HUES6 (cell line): ENCODE results near the gene POLG.

Experiments
- H3K27ac ChIP-seq: 2 replicates; pipeline ENCODE4 v1.7.0; 2013; ENCODE audit warnings: low read depth, mild to moderate bottlenecking, low read length, inconsistent platforms
- H3K27me3 ChIP-seq: 2 replicates; pipeline ENCODE4 v1.6.1; 2013; ENCODE audit warnings: low read length; ENCODE audit not compliant: control insufficient read depth, insufficient read depth
- H3K36me3 ChIP-seq: 2 replicates; pipeline ENCODE4 v1.6.1; 2013; ENCODE audit warnings: low read length; ENCODE audit not compliant: control insufficient read depth, insufficient read depth
- H3K4me1 ChIP-seq: 2 replicates; pipeline ENCODE4 v1.6.1; 2013; ENCODE audit warnings: low read length; ENCODE audit not compliant: control insufficient read depth, insufficient read depth
- H3K4me3 ChIP-seq: 2 replicates; pipeline ENCODE4 v1.5.1; 2013; ENCODE audit warnings: low read depth, low read length
- H3K9ac ChIP-seq: one replicate; pipeline ENCODE4 v1.6.1; 2013; ENCODE audit warnings: mild to moderate bottlenecking, low read length
- H3K9me3 ChIP-seq: 2 replicates; pipeline ENCODE4 v1.6.1; 2013; ENCODE audit warnings: low read depth, low read length; ENCODE audit not compliant: control insufficient read depth, insufficient read depth

POLG gene

GRCh38 chr15:89334510-89335297 is at the start of gene POLG:
POLG (minus strand) TSS chr15:89334824; CDS start chr15:89333754, 1,070 bp downstream.
- H3K4me1 ChIP-seq, result peaks cover 5% of the 10 kb centered on the region; the same call in 1 of the 2 replicates

GRCh38 chr15:89384176-89384604 is 49.6 kb upstream of the POLG start:
- no peaks in the 10 kb centered on the region for H3K36me3 ChIP-seq
- no peak overlapping the region for H3K27ac ChIP-seq
- H3K4me3 ChIP-seq, result no peak overlapping the region
- no peak overlapping the region for H3K9ac ChIP-seq
- peaks cover 19% of the 10 kb centered on the region for H3K4me1 ChIP-seq
- H3K27me3 ChIP-seq, result peaks cover 97% of the 10 kb centered on the region
- no peaks in the 10 kb centered on the region for H3K9me3 ChIP-seq

More at GRCh38 chr15:89334510-89335297, at the start of gene POLG:
- Histone ChIP-seq H3K9me3 (no peaks in the 10 kb centered on the region), H3K36me3 (peaks cover 35% of the 10 kb centered on the region), H3K27me3 (peaks cover 34% of the 10 kb centered on the region), H3K9ac (peak within 1 kb of the TSS; percentile 90), H3K4me3 (peak within 1 kb of the TSS; percentile 91), H3K27ac (peak within 1 kb of the TSS; percentile 66; the same call in 1 of the 2 replicates)

- H3K9ac ChIP-seq, result no peak overlapping the region
Observed at GRCh38 chr15:89383365-89384175, 48.9 kb upstream of the POLG start.

GRCh38 chr15:89381888-89382686 is 47.5 kb upstream of the POLG start:
- Histone ChIP-seq H3K27me3 (peaks cover 97% of the 10 kb centered on the region), H3K9ac (no peak overlapping the region), H3K4me3 (no peak overlapping the region), H3K4me1 (peaks cover 31% of the 10 kb centered on the region), H3K27ac (no peak overlapping the region), H3K36me3 (no peaks in the 10 kb centered on the region), H3K9me3 (no peaks in the 10 kb centered on the region)

More at GRCh38 chr15:89383365-89384175, 48.9 kb upstream of the POLG start:
- no peak overlapping the region for H3K27ac ChIP-seq
- H3K4me1 ChIP-seq, result peaks cover 21% of the 10 kb centered on the region
- H3K27me3 ChIP-seq, result peaks cover 97% of the 10 kb centered on the region
- H3K36me3 ChIP-seq, result no peaks in the 10 kb centered on the region
- no peak overlapping the region for H3K4me3 ChIP-seq
- no peaks in the 10 kb centered on the region for H3K9me3 ChIP-seq

- Histone ChIP-seq H3K9me3 (no peaks in the 10 kb centered on the region), H3K4me1 (peaks cover 31% of the 10 kb centered on the region), H3K4me3 (no peak overlapping the region), H3K27ac (no peak overlapping the region), H3K9ac (no peak overlapping the region), H3K27me3 (peaks cover 98% of the 10 kb centered on the region), H3K36me3 (no peaks in the 10 kb centered on the region)
Observed at GRCh38 chr15:89381331-89381730, 46.7 kb upstream of the POLG start.

GRCh38 chr15:89379818-89380217 is 45.2 kb upstream of the POLG start:
- H3K9ac ChIP-seq, result no peak overlapping the region
- no peak overlapping the region for H3K27ac ChIP-seq
- peaks cover 100% of the 10 kb centered on the region for H3K27me3 ChIP-seq
- no peaks in the 10 kb centered on the region for H3K36me3 ChIP-seq
- peaks cover 31% of the 10 kb centered on the region for H3K4me1 ChIP-seq
- no peak overlapping the region for H3K4me3 ChIP-seq
- no peaks in the 10 kb centered on the region for H3K9me3 ChIP-seq

GRCh38 chr15:89379251-89379695 is 44.6 kb upstream of the POLG start:
- H3K9me3 ChIP-seq, result no peaks in the 10 kb centered on the region
- no peak overlapping the region for H3K27ac ChIP-seq
- peaks cover 100% of the 10 kb centered on the region for H3K27me3 ChIP-seq
- H3K36me3 ChIP-seq, result no peaks in the 10 kb centered on the region
- H3K4me3 ChIP-seq, result peak overlapping the region; percentile 50
- peaks cover 31% of the 10 kb centered on the region for H3K4me1 ChIP-seq
- no peak overlapping the region for H3K9ac ChIP-seq

GRCh38 chr15:89378296-89379151 is 43.9 kb upstream of the POLG start:
- Histone ChIP-seq H3K9me3 (no peaks in the 10 kb centered on the region), H3K27ac (no peak overlapping the region), H3K27me3 (peaks cover 100% of the 10 kb centered on the region), H3K9ac (no peak overlapping the region), H3K36me3 (no peaks in the 10 kb centered on the region), H3K4me1 (peaks cover 25% of the 10 kb centered on the region), H3K4me3 (peak overlapping the region; percentile 50)

GRCh38 chr15:89377842-89378295 is 43.2 kb upstream of the POLG start:
- Histone ChIP-seq H3K9ac (no peak overlapping the region), H3K4me3 (peak overlapping the region; percentile 50), H3K9me3 (no peaks in the 10 kb centered on the region), H3K36me3 (no peaks in the 10 kb centered on the region), H3K27me3 (peaks cover 100% of the 10 kb centered on the region), H3K4me1 (peaks cover 21% of the 10 kb centered on the region), H3K27ac (no peak overlapping the region)
